MM.1S (cell line): ENCODE data around the gene NEURL1B.

Experiments
- DNase-seq: peaks from one replicate; pipeline ENCODE4 v3.0.0-alpha.2; 2015
- H2AFZ ChIP-seq: fragments of 300-600 bp; sonication (generic); 2 replicates; pipeline ENCODE4 v1.6.0; 2016; ENCODE audit warnings: antibody characterized with exemption, low read length
- H3F3A ChIP-seq: fragments of 300-600 bp; sonication (generic); 2 replicates; pipeline ENCODE4 v1.6.1; 2016; ENCODE audit warnings: mild to moderate bottlenecking, antibody characterized with exemption, low read length, moderate library complexity, mixed read lengths; ENCODE audit not compliant: insufficient read depth
- H3K27ac ChIP-seq: fragments of 300-600 bp; sonication (generic); 2 replicates; pipeline ENCODE4 v1.5.1; 2016; ENCODE audit warnings: mild to moderate bottlenecking, low read length
- H3K27me3 ChIP-seq: fragments of 300-600 bp; sonication (generic); replicated peaks from 2 replicates; pipeline ENCODE4 v1.6.0; 2016; ENCODE audit warnings: low read length; ENCODE audit not compliant: insufficient read depth
- H3K36me3 ChIP-seq: fragments of 300-600 bp; sonication (generic); replicated peaks from 2 replicates; pipeline ENCODE4 v1.6.1; 2016; ENCODE audit warnings: mild to moderate bottlenecking, low read length, mixed read lengths; ENCODE audit not compliant: insufficient read depth
- H3K4me1 ChIP-seq: fragments of 300-600 bp; sonication (generic); 2 replicates; pipeline ENCODE4 v1.6.1; 2016; ENCODE audit warnings: low read length, mixed read lengths
- H3K4me2 ChIP-seq: fragments of 300-600 bp; sonication (generic); 2 replicates; pipeline ENCODE4 v1.6.0; 2016; ENCODE audit warnings: low read depth, low read length
- H3K4me3 ChIP-seq: fragments of 300-600 bp; sonication (generic); 2 replicates; pipeline ENCODE4 v1.5.1; 2016; ENCODE audit warnings: low read length, mixed read lengths
- H3K79me2 ChIP-seq: fragments of 300-600 bp; sonication (generic); 2 replicates; pipeline ENCODE4 v1.6.1; 2016; ENCODE audit warnings: mixed run types, low read length, mixed read lengths
- H3K9ac ChIP-seq: fragments of 300-600 bp; sonication (generic); 2 replicates; pipeline ENCODE4 v1.6.1; 2016; ENCODE audit warnings: low read length, mixed read lengths
- H3K9me2 ChIP-seq: fragments of 300-600 bp; sonication (generic); replicated peaks from 2 replicates; pipeline ENCODE4 v1.6.1; 2016; ENCODE audit warnings: mild to moderate bottlenecking, low read length, mixed read lengths; ENCODE audit not compliant: insufficient read depth
- H3K9me3 ChIP-seq: fragments of 300-600 bp; sonication (generic); replicated peaks from 2 replicates; pipeline ENCODE4 v1.6.1; 2016; ENCODE audit warnings: mild to moderate bottlenecking, low read length, mixed read lengths; ENCODE audit not compliant: insufficient read depth
- H4K20me1 ChIP-seq: fragments of 300-600 bp; sonication (generic); 2 replicates; pipeline ENCODE4 v1.6.1; 2016; ENCODE audit warnings: mild to moderate bottlenecking, low read length, moderate library complexity, mixed read lengths; ENCODE audit not compliant: insufficient read depth
- CTCF ChIP-seq: fragments of 300-600 bp; sonication (generic); IDR thresholded peaks from 2 replicates; pipeline ENCODE4 v1.5.1; 2016; ENCODE audit warnings: antibody characterized with exemption, low read length, mixed read lengths
- EZH2 ChIP-seq: fragments of 300-600 bp; sonication (generic); optimal IDR thresholded peaks from 2 replicates; pipeline ENCODE3; 2017; ENCODE audit warnings: low read depth, mild to moderate bottlenecking, antibody characterized with exemption, low read length, mixed read lengths
- EZH2phosphoT487 ChIP-seq: fragments of 300-600 bp; sonication (generic); IDR thresholded peaks from 2 replicates; pipeline ENCODE4 v1.6.1; 2018; ENCODE audit warnings: antibody characterized with exemption, low read length

The NEURL1B gene

GRCh38 chr5:172699999-172700364 is 58.9 kb downstream of the NEURL1B start:
- TF ChIP-seq EZH2 (no peak), EZH2phosphoT487 (no peak), CTCF (no peak)
- Histone ChIP-seq H3K36me3 (no peaks in the 10 kb centered on the region), H3K4me2 (no peak overlapping the region), H3K9ac (no peak overlapping the region), H3F3A (no peaks in the 10 kb centered on the region), H3K4me3 (no peak overlapping the region), H3K27me3 (peaks cover 23% of the 10 kb centered on the region), H4K20me1 (no peaks in the 10 kb centered on the region), H2AFZ (no peak overlapping the region), H3K9me2 (no peaks in the 10 kb centered on the region), H3K4me1 (no peaks in the 10 kb centered on the region; the same call in 1 of the 2 replicates), H3K79me2 (no peaks in the 10 kb centered on the region), H3K27ac (no peak overlapping the region), H3K9me3 (no peaks in the 10 kb centered on the region)
- no peak for DNase-seq

- Histone ChIP-seq H4K20me1 (no peaks in the 10 kb centered on the region), H3K4me1 (no peaks in the 10 kb centered on the region; the same call in 1 of the 2 replicates), H3K27me3 (peaks cover 26% of the 10 kb centered on the region), H3K4me3 (no peak overlapping the region), H3K79me2 (no peaks in the 10 kb centered on the region), H3K27ac (no peak overlapping the region), H3F3A (no peaks in the 10 kb centered on the region), H3K4me2 (no peak overlapping the region), H3K36me3 (no peaks in the 10 kb centered on the region), H2AFZ (no peak overlapping the region), H3K9ac (no peak overlapping the region), H3K9me2 (no peaks in the 10 kb centered on the region), H3K9me3 (no peaks in the 10 kb centered on the region)
- DNase-seq = no peak
- TF ChIP-seq EZH2phosphoT487 = no peak
- TF ChIP-seq EZH2 = no peak
- TF ChIP-seq CTCF = no peak
Observed at GRCh38 chr5:172700365-172701290, 59.6 kb downstream of the NEURL1B start.

GRCh38 chr5:172701291-172701656 is 60.2 kb downstream of the NEURL1B start:
- DNase-seq = no peak
- H3K4me2 ChIP-seq = no peak overlapping the region
- no peak for TF ChIP-seq EZH2phosphoT487
- TF ChIP-seq CTCF = no peak
- no peak for TF ChIP-seq EZH2

More at GRCh38 chr5:172701291-172701656, 60.2 kb downstream of the NEURL1B start:
- H3K9ac ChIP-seq = no peak overlapping the region
- H3F3A ChIP-seq = no peaks in the 10 kb centered on the region
- H3K36me3 ChIP-seq = no peaks in the 10 kb centered on the region
- no peaks in the 10 kb centered on the region for H3K9me3 ChIP-seq
- H3K9me2 ChIP-seq = no peaks in the 10 kb centered on the region
- no peaks in the 10 kb centered on the region; the same call in 1 of the 2 replicates for H3K4me1 ChIP-seq
- no peak overlapping the region for H2AFZ ChIP-seq
- H3K27ac ChIP-seq = no peak overlapping the region
- H3K4me3 ChIP-seq = no peak overlapping the region
- peaks cover 32% of the 10 kb centered on the region for H3K27me3 ChIP-seq
- no peaks in the 10 kb centered on the region for H4K20me1 ChIP-seq
- H3K79me2 ChIP-seq = no peaks in the 10 kb centered on the region
